Adrenal gland (tissue), 5 donors: Measurements from ENCODE around the gene MTARC1.

Experiments used
- POLR2A ChIP-seq, 2 donors: fragments of 450-650 bp; IDR thresholded peaks; one replicate each; pipeline ENCODE4 v1.6.1; 2017; ENCODE audit warnings: antibody characterized with exemption in 2 of 2, mild to moderate bottlenecking in 2 of 2, moderate library complexity in 1 of 2
- TF ChIP-seq, protein P1 (sequence below), 6 experiments: fragments of 450-650 bp in 4 of 6; fragments of 200-600 bp in 2 of 6; sonication (generic) in 1 of 6; IDR thresholded peaks; 1 replicate in 5 of 6; 2 replicates in 1 of 6; pipeline versions ENCODE4 v1.5.1 to v1.8.0; 2016 to 2021; ENCODE audit warnings: antibody characterized with exemption in 6 of 6, mild to moderate bottlenecking in 2 of 6, moderate library complexity in 1 of 6
- donor health status: DM: no; HTN: no; CAD: no.

DNA sequence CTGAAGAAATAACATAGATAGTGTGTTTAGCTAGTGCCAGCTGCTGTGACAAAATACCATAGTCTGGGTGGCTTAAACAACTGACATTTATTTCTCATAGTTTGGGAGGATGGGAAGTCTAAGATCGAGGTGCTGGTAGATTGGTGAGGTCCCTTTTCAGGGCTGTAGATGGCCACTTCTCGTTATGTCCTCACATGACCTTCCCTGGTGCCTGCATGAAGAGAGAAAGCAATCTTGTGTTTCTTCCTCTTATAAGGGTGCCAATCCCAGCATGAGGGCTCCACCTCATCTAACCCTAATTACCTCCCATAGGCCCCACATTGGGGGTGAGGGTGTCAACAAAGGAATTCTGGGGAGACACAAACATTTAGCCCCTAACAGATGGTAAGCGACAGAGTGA, 29.3 kb upstream of the MTARC1 start:
- TF ChIP-seq POLR2A (IDR thresholded peaks at IDR 0.05), result no peak
- TF ChIP-seq, protein P1, sequence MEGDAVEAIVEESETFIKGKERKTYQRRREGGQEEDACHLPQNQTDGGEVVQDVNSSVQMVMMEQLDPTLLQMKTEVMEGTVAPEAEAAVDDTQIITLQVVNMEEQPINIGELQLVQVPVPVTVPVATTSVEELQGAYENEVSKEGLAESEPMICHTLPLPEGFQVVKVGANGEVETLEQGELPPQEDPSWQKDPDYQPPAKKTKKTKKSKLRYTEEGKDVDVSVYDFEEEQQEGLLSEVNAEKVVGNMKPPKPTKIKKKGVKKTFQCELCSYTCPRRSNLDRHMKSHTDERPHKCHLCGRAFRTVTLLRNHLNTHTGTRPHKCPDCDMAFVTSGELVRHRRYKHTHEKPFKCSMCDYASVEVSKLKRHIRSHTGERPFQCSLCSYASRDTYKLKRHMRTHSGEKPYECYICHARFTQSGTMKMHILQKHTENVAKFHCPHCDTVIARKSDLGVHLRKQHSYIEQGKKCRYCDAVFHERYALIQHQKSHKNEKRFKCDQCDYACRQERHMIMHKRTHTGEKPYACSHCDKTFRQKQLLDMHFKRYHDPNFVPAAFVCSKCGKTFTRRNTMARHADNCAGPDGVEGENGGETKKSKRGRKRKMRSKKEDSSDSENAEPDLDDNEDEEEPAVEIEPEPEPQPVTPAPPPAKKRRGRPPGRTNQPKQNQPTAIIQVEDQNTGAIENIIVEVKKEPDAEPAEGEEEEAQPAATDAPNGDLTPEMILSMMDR (IDR thresholded peaks at IDR 0.05), result no peak
